Fibroblast of upper back skin (primary cell): ENCODE measurements around the gene DTNB.
"Not testable (repeated sequence)": the region's sequence is repeated elsewhere in the genome, so short reads cannot be mapped to it uniquely, and the experiment has no call there.

Experiments
- DNase-seq: peaks from one replicate; pipeline ENCODE4 v3.0.0-alpha.2; 2013

DTNB gene

GRCh38 chr2:25411281-25411680, 262.1 kb downstream of the DTNB start:
- DNase-seq, result no peak

GRCh38 chr2:25410370-25410769, 263.0 kb downstream of the DTNB start:
- DNase-seq, result no peak

GRCh38 chr2:25409468-25409867, 263.9 kb downstream of the DTNB start:
- no peak for DNase-seq

- no peak for DNase-seq
Measured at GRCh38 chr2:25409044-25409443, 264.3 kb downstream of the DTNB start.

- no peak for DNase-seq
Measured at GRCh38 chr2:25405611-25406295, 267.6 kb downstream of the DTNB start.

- not testable (repeated sequence) for DNase-seq
Measured at GRCh38 chr2:25403120-25403760, 270.1 kb downstream of the DTNB start.

GRCh38 chr2:25402477-25402876, 270.9 kb downstream of the DTNB start:
- no peak for DNase-seq

GRCh38 chr2:25401307-25402026, 271.9 kb downstream of the DTNB start:
- no peak for DNase-seq

- DNase-seq, result no peak
Measured at GRCh38 chr2:25400576-25401216, 272.7 kb downstream of the DTNB start.

GRCh38 chr2:25400169-25400568, 273.2 kb downstream of the DTNB start:
- DNase-seq, result no peak

GRCh38 chr2:25398534-25398933, 274.8 kb downstream of the DTNB start:
- no peak for DNase-seq

- DNase-seq, result no peak
Measured at GRCh38 chr2:25397777-25398176, 275.6 kb downstream of the DTNB start.

GRCh38 chr2:25389161-25389560, 284.2 kb downstream of the DTNB start:
- no peak for DNase-seq

- DNase-seq, result no peak
Measured at GRCh38 chr2:25388491-25388890, 284.9 kb downstream of the DTNB start.

- DNase-seq, result no peak
Measured at GRCh38 chr2:25387876-25388449, 285.4 kb downstream of the DTNB start.

- DNase-seq, result no peak
Measured at GRCh38 chr2:25386971-25387875, 286.2 kb downstream of the DTNB start.

- DNase-seq, result no peak
Measured at GRCh38 chr2:25385910-25386309, 287.5 kb downstream of the DTNB start.

- no peak for DNase-seq
Measured at GRCh38 chr2:25383806-25384205, 289.6 kb downstream of the DTNB start.

GRCh38 chr2:25381502-25381901, 291.9 kb downstream of the DTNB start:
- no peak for DNase-seq

GRCh38 chr2:25380586-25381375, 292.6 kb downstream of the DTNB start:
- DNase-seq, result no peak

- DNase-seq, result no peak
Measured at GRCh38 chr2:25380023-25380422, 293.4 kb downstream of the DTNB start.
